Measurements from ENCODE around the gene NINJ2.
A peak's percentile ranks its signal among the peaks of the same experiment; 100 is the strongest.

NINJ2 gene

GRCh38 chr12:574475-575128 is 88.6 kb downstream of the NINJ2 start:
- Histone ChIP-seq H3K4me3 (ENCODE audit: extremely low read depth, insufficient read depth, low read length, poor library complexity, severe bottlenecking) (no peak overlapping the region), H3K27ac (ENCODE audit: low read depth, low read length, severe bottlenecking) (no peak overlapping the region), H3K9me3 (ENCODE audit: control insufficient read depth, low read length) (no peaks in the 10 kb centered on the region), H3K36me3 (ENCODE audit: control insufficient read depth, insufficient read depth, low read length) (no peaks in the 10 kb centered on the region), H3K4me1 (ENCODE audit: control insufficient read depth, insufficient read depth, low read length, poor library complexity, severe bottlenecking) (peaks cover 28% of the 10 kb centered on the region)
- WGBS, 2 experiments (ENCODE audit: insufficient coverage in 2 of 2), result 100% methylated on average over 2 of the region's 3 CpGs

- H3K4me1 ChIP-seq (ENCODE audit: control insufficient read depth, insufficient read depth, low read length, poor library complexity, severe bottlenecking), result peaks cover 28% of the 10 kb centered on the region
- no peak overlapping the region for H3K27ac ChIP-seq (ENCODE audit: low read depth, low read length, severe bottlenecking)
- no peak overlapping the region for H3K4me3 ChIP-seq (ENCODE audit: extremely low read depth, insufficient read depth, low read length, poor library complexity, severe bottlenecking)
- no peaks in the 10 kb centered on the region for H3K9me3 ChIP-seq (ENCODE audit: control insufficient read depth, low read length)
- 96 to 100% methylated on average over 3 to 4 of the region's 5 CpGs for WGBS, 2 experiments (ENCODE audit: insufficient coverage in 2 of 2)
- no peaks in the 10 kb centered on the region for H3K36me3 ChIP-seq (ENCODE audit: control insufficient read depth, insufficient read depth, low read length)
These were observed 90.0 kb downstream of the NINJ2 start for GRCh38 chr12:573232-573631.

- Histone ChIP-seq H3K36me3 (ENCODE audit: control insufficient read depth, insufficient read depth, low read length) (no peaks in the 10 kb centered on the region), H3K4me1 (ENCODE audit: control insufficient read depth, insufficient read depth, low read length, poor library complexity, severe bottlenecking) (peaks cover 28% of the 10 kb centered on the region), H3K4me3 (ENCODE audit: extremely low read depth, insufficient read depth, low read length, poor library complexity, severe bottlenecking) (no peak overlapping the region), H3K27ac (ENCODE audit: low read depth, low read length, severe bottlenecking) (peak overlapping the region; percentile 92), H3K9me3 (ENCODE audit: control insufficient read depth, low read length) (no peaks in the 10 kb centered on the region)
- WGBS, 2 experiments (ENCODE audit: insufficient coverage in 2 of 2), result 89% methylated on average over 3 of the region's 3 CpGs
These were observed 90.7 kb downstream of the NINJ2 start for GRCh38 chr12:572532-572899.

GRCh38 chr12:571795-572531 is 91.3 kb downstream of the NINJ2 start:
- 86 to 87% methylated on average over 19 of the region's 19 CpGs for WGBS, 2 experiments (ENCODE audit: insufficient coverage in 2 of 2)
- Histone ChIP-seq H3K9me3 (ENCODE audit: control insufficient read depth, low read length) (no peaks in the 10 kb centered on the region), H3K27ac (ENCODE audit: low read depth, low read length, severe bottlenecking) (peak overlapping the region; percentile 92), H3K36me3 (ENCODE audit: control insufficient read depth, insufficient read depth, low read length) (no peaks in the 10 kb centered on the region), H3K4me3 (ENCODE audit: extremely low read depth, insufficient read depth, low read length, poor library complexity, severe bottlenecking) (no peak overlapping the region), H3K4me1 (ENCODE audit: control insufficient read depth, insufficient read depth, low read length, poor library complexity, severe bottlenecking) (peaks cover 28% of the 10 kb centered on the region)

GRCh38 chr12:570921-571794 is 92.1 kb downstream of the NINJ2 start:
- no peaks in the 10 kb centered on the region for H3K36me3 ChIP-seq (ENCODE audit: control insufficient read depth, insufficient read depth, low read length)
- 60 to 71% methylated on average over 20 of the region's 22 CpGs for WGBS, 2 experiments (ENCODE audit: insufficient coverage in 2 of 2)
- no peaks in the 10 kb centered on the region for H3K9me3 ChIP-seq (ENCODE audit: control insufficient read depth, low read length)
- H3K27ac ChIP-seq (ENCODE audit: low read depth, low read length, severe bottlenecking), result peak overlapping the region; percentile 92
- H3K4me1 ChIP-seq (ENCODE audit: control insufficient read depth, insufficient read depth, low read length, poor library complexity, severe bottlenecking), result peaks cover 25% of the 10 kb centered on the region
- peak overlapping the region; percentile 63 for H3K4me3 ChIP-seq (ENCODE audit: extremely low read depth, insufficient read depth, low read length, poor library complexity, severe bottlenecking)

- H3K36me3 ChIP-seq (ENCODE audit: control insufficient read depth, insufficient read depth, low read length), result no peaks in the 10 kb centered on the region
- H3K4me3 ChIP-seq (ENCODE audit: extremely low read depth, insufficient read depth, low read length, poor library complexity, severe bottlenecking), result peak overlapping the region; percentile 63
- H3K27ac ChIP-seq (ENCODE audit: low read depth, low read length, severe bottlenecking), result peak overlapping the region; percentile 92
- WGBS, 2 experiments (ENCODE audit: insufficient coverage in 2 of 2), result 1% methylated on average over 20 to 22 of the region's 22 CpGs
- H3K9me3 ChIP-seq (ENCODE audit: control insufficient read depth, low read length), result no peaks in the 10 kb centered on the region
- peaks cover 20% of the 10 kb centered on the region for H3K4me1 ChIP-seq (ENCODE audit: control insufficient read depth, insufficient read depth, low read length, poor library complexity, severe bottlenecking)
These were observed 92.8 kb downstream of the NINJ2 start for GRCh38 chr12:570435-570920.

GRCh38 chr12:569803-570434 is 93.3 kb downstream of the NINJ2 start:
- no peaks in the 10 kb centered on the region for H3K9me3 ChIP-seq (ENCODE audit: control insufficient read depth, low read length)
- H3K36me3 ChIP-seq (ENCODE audit: control insufficient read depth, insufficient read depth, low read length), result no peaks in the 10 kb centered on the region
- H3K27ac ChIP-seq (ENCODE audit: low read depth, low read length, severe bottlenecking), result peak overlapping the region; percentile 92
- 1% methylated on average over 40 to 43 of the region's 44 CpGs for WGBS, 2 experiments (ENCODE audit: insufficient coverage in 2 of 2)
- peaks cover 17% of the 10 kb centered on the region for H3K4me1 ChIP-seq (ENCODE audit: control insufficient read depth, insufficient read depth, low read length, poor library complexity, severe bottlenecking)
- peak overlapping the region; percentile 63 for H3K4me3 ChIP-seq (ENCODE audit: extremely low read depth, insufficient read depth, low read length, poor library complexity, severe bottlenecking)

- Histone ChIP-seq H3K4me1 (ENCODE audit: control insufficient read depth, insufficient read depth, low read length, poor library complexity, severe bottlenecking) (peaks cover 17% of the 10 kb centered on the region), H3K4me3 (ENCODE audit: extremely low read depth, insufficient read depth, low read length, poor library complexity, severe bottlenecking) (no peak overlapping the region), H3K27ac (ENCODE audit: low read depth, low read length, severe bottlenecking) (no peak overlapping the region), H3K36me3 (ENCODE audit: control insufficient read depth, insufficient read depth, low read length) (no peaks in the 10 kb centered on the region), H3K9me3 (ENCODE audit: control insufficient read depth, low read length) (no peaks in the 10 kb centered on the region)
- WGBS, 2 experiments (ENCODE audit: insufficient coverage in 2 of 2), result 90 to 100% methylated on average over 3 to 5 of the region's 6 CpGs
These were observed 94.1 kb downstream of the NINJ2 start for GRCh38 chr12:569091-569676.

- WGBS, 2 experiments (ENCODE audit: insufficient coverage in 2 of 2), result 92 to 93% methylated on average over 6 of the region's 6 CpGs
These were observed 94.8 kb downstream of the NINJ2 start for GRCh38 chr12:568486-568885.

GRCh38 chr12:565589-566105 is 97.6 kb downstream of the NINJ2 start:
- no peaks in the 10 kb centered on the region for H3K36me3 ChIP-seq (ENCODE audit: control insufficient read depth, insufficient read depth, low read length)
- no peak overlapping the region for H3K27ac ChIP-seq (ENCODE audit: low read depth, low read length, severe bottlenecking)
- H3K9me3 ChIP-seq (ENCODE audit: control insufficient read depth, low read length), result no peaks in the 10 kb centered on the region
- peaks cover 1% of the 10 kb centered on the region for H3K4me1 ChIP-seq (ENCODE audit: control insufficient read depth, insufficient read depth, low read length, poor library complexity, severe bottlenecking)
- WGBS, 2 experiments (ENCODE audit: insufficient coverage in 2 of 2), result 92 to 96% methylated on average over 18 of the region's 21 CpGs
- H3K4me3 ChIP-seq (ENCODE audit: extremely low read depth, insufficient read depth, low read length, poor library complexity, severe bottlenecking), result no peak overlapping the region

More at GRCh38 chr12:568486-568885, 94.8 kb downstream of the NINJ2 start:
- Histone ChIP-seq H3K4me3 (ENCODE audit: extremely low read depth, insufficient read depth, low read length, poor library complexity, severe bottlenecking) (no peak overlapping the region), H3K4me1 (ENCODE audit: control insufficient read depth, insufficient read depth, low read length, poor library complexity, severe bottlenecking) (peaks cover 17% of the 10 kb centered on the region), H3K9me3 (ENCODE audit: control insufficient read depth, low read length) (no peaks in the 10 kb centered on the region), H3K27ac (ENCODE audit: low read depth, low read length, severe bottlenecking) (no peak overlapping the region), H3K36me3 (ENCODE audit: control insufficient read depth, insufficient read depth, low read length) (no peaks in the 10 kb centered on the region)
